Measurements from ENCODE around the gene ECT2L. TPM values are rescaled to one million over a fixed set of nuclear protein-coding genes. Genes with fewer than 3 reads are reported as not detected.

ECT2L gene
- total RNA-seq, 1 donor from 2014 or later, result not detected

- DNase-seq (ENCODE audit: extremely low spot score, unreplicated experiment), result no peak
- H3K4me3 Mint-ChIP-seq (ENCODE audit: unreplicated experiment), result no peak overlapping the region
- H3K27me3 Mint-ChIP-seq (ENCODE audit: unreplicated experiment), result peaks cover 23% of the 10 kb centered on the region
- no peaks in the 10 kb centered on the region for H3K9me3 Mint-ChIP-seq (ENCODE audit: unreplicated experiment)
- no peak overlapping the region for H3K27ac Mint-ChIP-seq (ENCODE audit: unreplicated experiment)
- H3K36me3 Mint-ChIP-seq (ENCODE audit: unreplicated experiment), result no peaks in the 10 kb centered on the region
- no peaks in the 10 kb centered on the region for H3K4me1 Mint-ChIP-seq (ENCODE audit: unreplicated experiment)
- TF ChIP-seq, protein P1, sequence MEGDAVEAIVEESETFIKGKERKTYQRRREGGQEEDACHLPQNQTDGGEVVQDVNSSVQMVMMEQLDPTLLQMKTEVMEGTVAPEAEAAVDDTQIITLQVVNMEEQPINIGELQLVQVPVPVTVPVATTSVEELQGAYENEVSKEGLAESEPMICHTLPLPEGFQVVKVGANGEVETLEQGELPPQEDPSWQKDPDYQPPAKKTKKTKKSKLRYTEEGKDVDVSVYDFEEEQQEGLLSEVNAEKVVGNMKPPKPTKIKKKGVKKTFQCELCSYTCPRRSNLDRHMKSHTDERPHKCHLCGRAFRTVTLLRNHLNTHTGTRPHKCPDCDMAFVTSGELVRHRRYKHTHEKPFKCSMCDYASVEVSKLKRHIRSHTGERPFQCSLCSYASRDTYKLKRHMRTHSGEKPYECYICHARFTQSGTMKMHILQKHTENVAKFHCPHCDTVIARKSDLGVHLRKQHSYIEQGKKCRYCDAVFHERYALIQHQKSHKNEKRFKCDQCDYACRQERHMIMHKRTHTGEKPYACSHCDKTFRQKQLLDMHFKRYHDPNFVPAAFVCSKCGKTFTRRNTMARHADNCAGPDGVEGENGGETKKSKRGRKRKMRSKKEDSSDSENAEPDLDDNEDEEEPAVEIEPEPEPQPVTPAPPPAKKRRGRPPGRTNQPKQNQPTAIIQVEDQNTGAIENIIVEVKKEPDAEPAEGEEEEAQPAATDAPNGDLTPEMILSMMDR (IDR thresholded peaks at IDR 0.05), result no peak
These were observed 9.3 kb downstream of the ECT2L start for GRCh38 chr6:138805016-138805765.

DNA sequence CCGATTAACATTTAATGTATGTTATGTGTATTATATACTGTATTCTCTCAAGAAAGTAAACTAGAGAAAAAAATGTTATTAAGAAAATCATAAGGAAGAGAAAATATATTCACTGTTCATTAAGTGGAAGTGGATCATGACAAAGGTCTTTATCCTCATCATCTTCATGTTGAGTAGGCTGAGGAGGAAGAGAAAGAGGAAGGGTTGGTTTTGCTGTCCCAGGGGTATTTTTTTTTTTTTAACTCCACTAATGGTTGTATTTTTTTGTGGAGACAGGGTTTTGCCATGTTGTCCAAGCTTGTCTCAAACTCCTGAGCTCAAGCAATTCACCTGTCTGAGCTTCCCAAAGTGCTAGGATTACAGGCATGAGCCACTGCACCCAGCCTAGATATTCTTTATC, 11.0 kb downstream of the ECT2L start:
- Mint-ChIP-seq H3K9me3 (ENCODE audit: unreplicated experiment) (no peaks in the 10 kb centered on the region), H3K4me3 (ENCODE audit: unreplicated experiment) (no peak overlapping the region), H3K4me1 (ENCODE audit: unreplicated experiment) (no peaks in the 10 kb centered on the region), H3K36me3 (ENCODE audit: unreplicated experiment) (no peaks in the 10 kb centered on the region), H3K27me3 (ENCODE audit: unreplicated experiment) (peaks cover 23% of the 10 kb centered on the region), H3K27ac (ENCODE audit: unreplicated experiment) (no peak overlapping the region)
- no peak for DNase-seq (ENCODE audit: extremely low spot score, unreplicated experiment)
- TF ChIP-seq, protein P1 (IDR thresholded peaks at IDR 0.05), result no peak

DNA sequence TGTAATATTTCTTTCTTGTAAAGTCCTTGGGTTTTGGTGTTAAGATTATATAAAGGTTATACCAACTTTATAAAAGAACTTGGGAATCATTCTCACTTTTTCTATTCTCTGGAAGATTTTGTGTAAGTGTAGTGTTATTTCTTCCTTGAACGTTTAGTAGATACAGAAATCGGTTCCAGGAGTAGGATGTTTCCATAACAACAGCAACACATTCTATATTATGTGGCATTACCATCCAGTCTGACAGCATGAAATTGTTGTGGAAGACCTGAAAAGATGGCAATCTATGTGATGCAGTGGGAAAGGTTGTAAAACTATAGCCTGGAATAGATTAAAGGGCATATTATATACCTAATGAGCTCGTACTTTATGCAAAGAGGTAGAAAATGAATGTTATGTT, 13.8 kb downstream of the ECT2L start:
- H3K9me3 Mint-ChIP-seq (ENCODE audit: unreplicated experiment), result no peaks in the 10 kb centered on the region
- TF ChIP-seq, protein P1 (IDR thresholded peaks at IDR 0.05), result no peak
- no peak overlapping the region for H3K4me3 Mint-ChIP-seq (ENCODE audit: unreplicated experiment)
- H3K27ac Mint-ChIP-seq (ENCODE audit: unreplicated experiment), result no peak overlapping the region
- H3K27me3 Mint-ChIP-seq (ENCODE audit: unreplicated experiment), result peaks cover 26% of the 10 kb centered on the region
- peaks cover 8% of the 10 kb centered on the region for H3K4me1 Mint-ChIP-seq (ENCODE audit: unreplicated experiment)
- DNase-seq (ENCODE audit: extremely low spot score, unreplicated experiment), result no peak
- H3K36me3 Mint-ChIP-seq (ENCODE audit: unreplicated experiment), result no peaks in the 10 kb centered on the region

GRCh38 chr6:138811866-138812265, 16.0 kb downstream of the ECT2L start:
- TF ChIP-seq, protein P1 (IDR thresholded peaks at IDR 0.05), result no peak
- H3K4me3 Mint-ChIP-seq (ENCODE audit: unreplicated experiment), result no peak overlapping the region
- H3K27ac Mint-ChIP-seq (ENCODE audit: unreplicated experiment), result no peak overlapping the region
- no peaks in the 10 kb centered on the region for H3K9me3 Mint-ChIP-seq (ENCODE audit: unreplicated experiment)
- no peak for DNase-seq (ENCODE audit: extremely low spot score, unreplicated experiment)
- peaks cover 13% of the 10 kb centered on the region for H3K4me1 Mint-ChIP-seq (ENCODE audit: unreplicated experiment)
- peaks cover 15% of the 10 kb centered on the region for H3K27me3 Mint-ChIP-seq (ENCODE audit: unreplicated experiment)
- no peaks in the 10 kb centered on the region for H3K36me3 Mint-ChIP-seq (ENCODE audit: unreplicated experiment)

DNA sequence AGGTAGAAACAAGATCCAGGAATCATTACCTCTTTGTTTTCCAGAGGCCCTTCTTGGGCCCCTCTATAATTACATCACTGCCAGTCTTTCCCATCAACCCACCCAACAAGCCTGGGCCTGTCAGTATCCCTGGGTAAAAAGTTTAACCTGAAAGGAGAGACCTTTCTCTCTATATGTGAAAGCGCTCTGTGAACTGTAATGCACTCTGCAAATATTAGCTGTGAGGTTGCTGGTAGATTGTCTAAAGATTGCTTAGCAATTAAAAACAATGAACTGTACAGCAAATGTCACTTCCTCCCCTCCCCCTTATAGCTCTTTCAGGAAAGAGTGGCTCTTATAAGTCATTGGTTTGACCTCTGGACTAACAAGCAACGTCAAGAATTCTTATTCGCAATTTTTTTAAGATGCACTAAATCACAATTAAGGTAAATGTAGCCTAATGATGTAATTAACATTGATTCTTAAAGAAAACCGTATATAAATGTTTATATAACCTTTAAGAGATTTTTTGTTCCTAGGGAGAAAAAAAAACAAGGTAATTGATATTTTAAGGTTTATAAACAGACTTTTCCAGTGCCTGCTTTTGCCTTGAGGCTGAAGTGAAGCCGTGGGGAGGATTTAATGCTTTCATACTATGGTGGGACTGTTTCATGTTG, 18.4 kb downstream of the ECT2L start:
- Mint-ChIP-seq H3K36me3 (ENCODE audit: unreplicated experiment) (no peaks in the 10 kb centered on the region), H3K27me3 (ENCODE audit: unreplicated experiment) (peaks cover 4% of the 10 kb centered on the region), H3K9me3 (ENCODE audit: unreplicated experiment) (no peaks in the 10 kb centered on the region), H3K27ac (ENCODE audit: unreplicated experiment) (no peak overlapping the region), H3K4me1 (ENCODE audit: unreplicated experiment) (peaks cover 23% of the 10 kb centered on the region), H3K4me3 (ENCODE audit: unreplicated experiment) (no peak overlapping the region)
- no peak for DNase-seq (ENCODE audit: extremely low spot score, unreplicated experiment)
- TF ChIP-seq, protein P1 (IDR thresholded peaks at IDR 0.05), result no peak

Measured in osteocyte (in vitro differentiated cells).